ENCODE measurements around the gene OR10J1. TPM values are rescaled to one million over a fixed set of nuclear protein-coding genes. Genes with fewer than 3 reads are reported as not detected.

OR10J1 gene
- total RNA-seq, 4 donors from 2014 or later: not detected

DNA sequence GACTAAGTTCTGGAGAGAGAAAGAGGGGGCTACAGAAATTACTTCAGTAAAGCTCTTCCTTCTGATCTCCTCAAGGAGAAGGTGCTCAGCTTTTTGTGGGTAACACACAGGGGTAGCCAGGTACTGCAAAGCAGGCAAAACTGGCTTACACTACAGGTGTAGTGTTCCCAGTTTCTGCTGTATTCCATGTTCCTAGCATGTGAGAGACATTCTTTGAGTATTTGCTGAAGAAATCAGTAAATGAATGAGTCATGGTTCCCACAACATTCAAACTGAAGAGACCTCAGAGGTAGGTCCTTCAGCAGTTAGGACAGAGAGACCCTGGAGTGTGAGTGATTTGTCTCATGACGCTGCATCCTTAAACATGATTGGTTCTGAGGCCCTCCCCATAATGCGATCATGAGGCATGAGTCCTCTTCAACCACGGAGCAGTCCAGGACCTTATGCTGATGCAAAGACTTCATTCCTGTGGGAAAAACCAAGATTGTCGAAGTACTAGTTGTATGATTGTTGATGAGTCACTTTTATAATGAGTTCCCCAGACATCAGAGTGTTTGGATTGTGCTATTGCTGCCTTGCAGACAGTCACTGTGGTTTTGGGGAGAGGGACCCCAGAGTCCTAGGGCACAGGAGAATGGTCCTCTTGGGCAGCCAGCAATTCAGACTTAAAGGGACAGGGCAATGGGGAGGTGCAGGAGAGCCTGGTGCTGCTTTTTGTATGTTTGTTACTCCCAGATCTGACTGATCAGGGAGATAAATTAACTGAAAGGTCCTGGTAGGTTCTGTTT is 10.3 kb upstream of the OR10J1 start:
- no peaks in the 10 kb centered on the region for H3K27me3 ChIP-seq
- no peak overlapping the region for H3K4me3 ChIP-seq
- H3K27ac ChIP-seq: no peak overlapping the region
- TF ChIP-seq, protein P1, sequence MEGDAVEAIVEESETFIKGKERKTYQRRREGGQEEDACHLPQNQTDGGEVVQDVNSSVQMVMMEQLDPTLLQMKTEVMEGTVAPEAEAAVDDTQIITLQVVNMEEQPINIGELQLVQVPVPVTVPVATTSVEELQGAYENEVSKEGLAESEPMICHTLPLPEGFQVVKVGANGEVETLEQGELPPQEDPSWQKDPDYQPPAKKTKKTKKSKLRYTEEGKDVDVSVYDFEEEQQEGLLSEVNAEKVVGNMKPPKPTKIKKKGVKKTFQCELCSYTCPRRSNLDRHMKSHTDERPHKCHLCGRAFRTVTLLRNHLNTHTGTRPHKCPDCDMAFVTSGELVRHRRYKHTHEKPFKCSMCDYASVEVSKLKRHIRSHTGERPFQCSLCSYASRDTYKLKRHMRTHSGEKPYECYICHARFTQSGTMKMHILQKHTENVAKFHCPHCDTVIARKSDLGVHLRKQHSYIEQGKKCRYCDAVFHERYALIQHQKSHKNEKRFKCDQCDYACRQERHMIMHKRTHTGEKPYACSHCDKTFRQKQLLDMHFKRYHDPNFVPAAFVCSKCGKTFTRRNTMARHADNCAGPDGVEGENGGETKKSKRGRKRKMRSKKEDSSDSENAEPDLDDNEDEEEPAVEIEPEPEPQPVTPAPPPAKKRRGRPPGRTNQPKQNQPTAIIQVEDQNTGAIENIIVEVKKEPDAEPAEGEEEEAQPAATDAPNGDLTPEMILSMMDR (IDR thresholded peaks at IDR 0.05): no peak
- TF ChIP-seq POLR2A (IDR thresholded peaks at IDR 0.05): no peak
- H3K36me3 ChIP-seq: no peaks in the 10 kb centered on the region
- no peaks in the 10 kb centered on the region for H3K9me3 ChIP-seq
- no peaks in the 10 kb centered on the region for H3K4me1 ChIP-seq
- DNase-seq: no peak
- intact Hi-C loops (cut with DNase I; ENCODE audit: low total_unique reads): no loop called here

DNA sequence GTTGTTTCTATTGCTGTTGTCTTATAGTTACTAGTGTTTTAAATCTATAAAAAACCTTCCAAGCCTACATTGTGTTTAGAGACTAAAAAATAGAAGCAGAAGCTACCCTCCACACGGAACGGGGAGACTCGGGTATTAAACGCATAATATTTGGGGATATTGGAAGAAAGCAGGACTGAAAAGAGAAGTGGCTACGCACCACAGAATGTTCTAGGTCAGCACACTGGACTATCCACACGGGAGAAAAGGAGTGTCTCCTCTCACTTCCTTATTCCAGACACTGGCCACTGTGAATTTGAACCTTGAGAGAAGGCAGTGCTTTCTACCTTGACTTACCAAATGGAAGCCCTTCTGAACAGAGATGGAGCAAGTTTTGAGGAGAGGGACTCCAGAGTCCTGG is 8.5 kb upstream of the OR10J1 start:
- intact Hi-C loops (cut with DNase I; ENCODE audit: low total_unique reads): no loop called here
- Histone ChIP-seq H3K4me1 (no peaks in the 10 kb centered on the region), H3K27ac (no peak overlapping the region), H3K4me3 (no peak overlapping the region), H3K36me3 (no peaks in the 10 kb centered on the region), H3K9me3 (no peaks in the 10 kb centered on the region), H3K27me3 (no peaks in the 10 kb centered on the region)
- DNase-seq: no peak
- no peak for TF ChIP-seq POLR2A (IDR thresholded peaks at IDR 0.05)
- TF ChIP-seq, protein P1 (IDR thresholded peaks at IDR 0.05): no peak

DNA sequence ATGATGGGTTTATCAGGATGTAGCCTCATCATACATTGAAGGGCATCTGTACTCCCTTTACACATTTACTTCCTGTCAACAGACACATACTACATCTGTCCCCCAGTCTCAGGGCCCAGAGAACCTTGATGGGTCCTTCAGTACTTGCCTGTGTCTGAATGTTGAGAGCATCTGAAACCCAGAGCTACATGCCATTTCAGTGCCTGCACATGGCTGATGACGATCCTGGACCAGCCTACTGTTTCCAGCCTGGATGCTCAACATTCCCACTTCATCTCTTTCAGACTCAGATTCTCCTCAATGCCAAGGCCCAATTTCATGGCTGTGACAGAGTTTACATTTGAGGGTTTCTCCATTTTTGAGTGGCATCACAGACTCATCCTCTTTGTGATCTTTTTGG is 7.6 kb upstream of the OR10J1 start, which contains the start of gene OR10J4:
Gene OR10J4 (plus strand): TSS at position 301 of the 400 bp plus-strand sequence.
- Histone ChIP-seq H3K36me3 (no peaks in the 10 kb centered on the region), H3K27ac (no peak within 1 kb of the TSS), H3K4me3 (no peak within 1 kb of the TSS), H3K9me3 (no peaks in the 10 kb centered on the region), H3K27me3 (no peaks in the 10 kb centered on the region), H3K4me1 (no peaks in the 10 kb centered on the region)
- intact Hi-C loops (cut with DNase I; ENCODE audit: low total_unique reads): no loop called here
- no peak for DNase-seq
- TF ChIP-seq POLR2A (IDR thresholded peaks at IDR 0.05): no peak
- TF ChIP-seq, protein P1 (IDR thresholded peaks at IDR 0.05): no peak

DNA sequence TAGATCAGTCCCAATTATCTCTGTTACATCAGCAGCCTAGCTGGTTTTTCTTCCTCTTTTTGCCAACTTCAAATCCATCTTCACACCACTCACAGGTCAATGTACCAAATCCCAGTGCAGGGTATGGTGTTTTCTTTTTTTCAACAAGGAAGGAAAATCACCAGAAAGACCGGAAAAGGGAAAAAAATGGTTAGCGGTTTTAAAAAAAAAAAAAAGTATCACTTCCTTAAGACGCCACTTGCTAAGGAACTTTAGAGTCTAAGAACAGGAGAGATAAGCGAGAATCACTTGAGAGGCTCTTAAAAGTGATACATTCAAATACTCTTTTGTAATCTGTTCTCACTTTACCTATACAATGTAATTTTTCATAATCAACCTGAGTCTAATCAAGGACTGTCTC is 3.1 kb upstream of the OR10J1 start:
- Histone ChIP-seq H3K9me3 (no peaks in the 10 kb centered on the region), H3K4me3 (no peak overlapping the region), H3K36me3 (no peaks in the 10 kb centered on the region), H3K4me1 (no peaks in the 10 kb centered on the region), H3K27ac (no peak overlapping the region), H3K27me3 (no peaks in the 10 kb centered on the region)
- DNase-seq: no peak
- TF ChIP-seq POLR2A (IDR thresholded peaks at IDR 0.05): no peak
- TF ChIP-seq, protein P1 (IDR thresholded peaks at IDR 0.05): no peak
- intact Hi-C loops (cut with DNase I; ENCODE audit: low total_unique reads): no loop called here

DNA sequence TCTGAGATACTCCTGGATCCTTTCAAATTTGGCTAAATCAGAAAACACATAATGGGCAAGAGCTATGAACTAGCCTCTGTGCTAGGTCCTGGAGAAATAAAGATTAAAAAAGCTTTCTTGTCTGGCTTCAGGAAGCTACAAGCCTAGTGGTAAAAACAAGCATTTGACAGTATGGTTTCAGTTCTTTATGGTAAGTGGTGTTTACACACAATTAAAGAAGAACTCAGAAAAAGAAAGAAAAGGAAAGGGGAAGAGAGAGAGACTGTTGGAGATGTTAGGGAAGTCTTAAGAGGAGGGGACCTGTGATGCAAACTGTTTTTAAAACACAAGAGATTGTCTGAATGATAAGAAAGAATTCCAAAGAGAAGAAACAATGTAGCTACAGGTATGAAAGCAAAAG is 1.8 kb downstream of the OR10J1 start:
- Histone ChIP-seq H3K36me3 (no peaks in the 10 kb centered on the region), H3K9me3 (no peaks in the 10 kb centered on the region), H3K4me3 (no peak overlapping the region), H3K4me1 (no peaks in the 10 kb centered on the region), H3K27me3 (no peaks in the 10 kb centered on the region), H3K27ac (no peak overlapping the region)
- DNase-seq: no peak
- TF ChIP-seq, protein P1 (IDR thresholded peaks at IDR 0.05): no peak
- TF ChIP-seq POLR2A (IDR thresholded peaks at IDR 0.05): no peak
- intact Hi-C loops (cut with DNase I; ENCODE audit: low total_unique reads): no loop called here

Measured in uterus (tissue), 4 donors.